CD4-positive, alpha-beta T cell (primary cell): ENCODE data around the gene C6orf136. TPM values are rescaled to one million over a fixed set of nuclear protein-coding genes. Genes with fewer than 3 reads are reported as not detected.

Source experiments
- ATAC-seq: fragments of 200-7000 bp; cut with Tn5 transposase; one replicate; pipeline ENCODE4 v1.10.0; 2022; ENCODE audit warnings: mild to moderate bottlenecking; ENCODE audit not compliant: poor library complexity
- CTCF ChIA-PET: fragments of 350-600 bp; sonication (Branson Sonifier 250); formaldehyde crosslinking; loops from one replicate; lab custom pipeline; 2021; ENCODE audit warnings: antibody characterized with exemption, inconsistent platforms; lab: Charles Lee
- POLR2A ChIA-PET: fragments of 350-600 bp; sonication (Branson Sonifier 250); formaldehyde crosslinking; loops from one replicate; lab custom pipeline; 2021; ENCODE audit warnings: antibody characterized with exemption, inconsistent platforms; lab: Charles Lee
- DNase-seq, 14 experiments: peaks; one replicate each; pipeline ENCODE4 v3.0.0-alpha.2; 2013 to 2020; ENCODE audit warnings: mixed read lengths in 2 of 14
- H3K27ac ChIP-seq, 2 donors: one replicate each; pipeline versions ENCODE4 v1.5.1 to v1.7.0; 2013; ENCODE audit warnings: low read length in 2 of 2, low read depth in 1 of 2, mild to moderate bottlenecking in 1 of 2
- H3K27me3 ChIP-seq, 2 experiments: 1 replicate in 1 of 2; 2 replicates in 1 of 2; pipeline versions ENCODE4 v1.6.1 to v1.7.0; 2013; ENCODE audit warnings: low read length in 2 of 2, control low read depth in 1 of 2, mild to moderate bottlenecking in 1 of 2, moderate library complexity in 1 of 2; ENCODE audit not compliant: insufficient read depth in 2 of 2, control insufficient read depth in 1 of 2
- H3K36me3 ChIP-seq: one replicate; pipeline ENCODE4 v1.6.1; 2013; ENCODE audit warnings: low read length, control low read depth; ENCODE audit not compliant: insufficient read depth
- H3K4me1 ChIP-seq: one replicate; pipeline ENCODE4 v1.6.1; 2013; ENCODE audit warnings: low read length, control low read depth; ENCODE audit not compliant: insufficient read depth
- H3K4me3 ChIP-seq: one replicate; pipeline ENCODE4 v1.5.1; 2013; ENCODE audit warnings: mild to moderate bottlenecking, low read length, moderate library complexity
- H3K9me3 ChIP-seq, 2 experiments: 1 replicate in 1 of 2; 2 replicates in 1 of 2; pipeline versions ENCODE4 v1.6.1 to v1.7.0; 2013; ENCODE audit warnings: low read length in 2 of 2, mild to moderate bottlenecking in 2 of 2, control low read depth in 1 of 2, moderate library complexity in 1 of 2; ENCODE audit not compliant: control insufficient read depth in 1 of 2, insufficient read depth in 1 of 2
- H3K27ac Mint-ChIP-seq: one replicate; pipeline ENCODE4 v1.8.0; 2020; ENCODE audit warnings: mixed read lengths
- H3K27me3 Mint-ChIP-seq: one replicate; pipeline ENCODE4 v1.8.0; 2021; ENCODE audit warnings: mixed read lengths
- H3K36me3 Mint-ChIP-seq: one replicate; pipeline ENCODE4 v1.8.0; 2021; ENCODE audit warnings: low read depth, mixed read lengths
- H3K4me1 Mint-ChIP-seq: one replicate; pipeline ENCODE4 v1.8.0; 2021; ENCODE audit warnings: low read depth, mixed read lengths
- H3K4me3 Mint-ChIP-seq: one replicate; pipeline ENCODE4 v1.8.0; 2020; ENCODE audit warnings: mild to moderate bottlenecking, mixed read lengths
- H3K9me3 Mint-ChIP-seq: one replicate; pipeline ENCODE4 v1.8.0; 2020; ENCODE audit warnings: mixed read lengths
- intact Hi-C, 2 experiments: fragments of 100-400 bp; cut with DNase I in 1 of 2; cut with micrococcal nuclease in 1 of 2; formaldehyde crosslinking; loops; one replicate each; pipeline versions ENCODE4 v1.15.1 to v1.9.0; 2023 to 2025; cut with DNase I, micrococcal nuclease
- total RNA-seq, 174 experiments: library from RNA in 2 of 174; stranded (reverse) in 2 of 174; gene quantifications; one replicate each; pipeline ENCODE4 v1.2.3 and lab custom pipeline; 2021 to 2026
- TF ChIP-seq, protein P1 (sequence below): fragments of 200-600 bp; IDR thresholded peaks from one replicate; pipeline ENCODE4 v1.8.0; 2022; ENCODE audit warnings: antibody characterized with exemption, mild to moderate bottlenecking

The C6orf136 gene
- total RNA-seq, 2 experiments from 2014 or later: 20.3 to 21.7 TPM

DNA sequence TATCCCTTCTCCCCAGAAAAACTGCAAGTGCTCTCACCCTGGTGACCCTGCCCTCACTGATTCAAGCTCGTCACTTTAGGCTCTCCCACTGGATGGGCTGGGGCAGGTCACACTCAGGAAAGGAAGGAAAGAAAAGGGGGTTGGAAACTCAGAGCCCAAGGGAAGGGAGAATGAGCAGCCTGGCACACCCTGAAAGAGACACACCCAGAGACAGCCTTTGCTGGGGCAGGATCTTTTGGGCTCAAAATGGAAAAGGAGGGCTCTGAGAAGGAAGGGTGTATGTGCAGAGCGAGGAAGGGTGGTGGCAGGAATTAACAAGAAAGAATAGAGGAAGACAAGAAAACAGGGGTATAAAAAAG, 37.0 kb downstream of the C6orf136 start:
- H3K4me3 Mint-ChIP-seq: peak overlapping the region; percentile 98
- ChIA-PET CTCF (interaction anchor here (15.4 kb wide), 1 partner anchor 39 kb away, joined by 526 read pairs; the partner anchor contains the start of genes MDC1 and TUBB), POLR2A (interaction anchor here (0.6 to 8.1 kb wide), 5 partner anchors 29 to 141 kb away, joined by 3 to 381 read pairs (median 6); partner anchors contain the start of genes MDC1 and TUBB)
- ATAC-seq: no peak
- Histone ChIP-seq H3K27ac (peak overlapping the region; percentile 60 to 98), H3K4me3 (peak overlapping the region; percentile 99), H3K9me3 (no peaks in the 10 kb centered on the region), H3K36me3 (peaks cover 22% of the 10 kb centered on the region), H3K27me3 (no peaks in the 10 kb centered on the region), H3K4me1 (peaks cover 54% of the 10 kb centered on the region)
- intact Hi-C loops: loop anchor here in 1 of 2 experiments (5.0 kb wide), 1 partner anchor 403 kb away; no protein-coding TSS in a partner anchor
- peak overlapping the region; percentile 94 for H3K27ac Mint-ChIP-seq
- DNase-seq: peak in 1 of 14 experiments; percentile 7
- TF ChIP-seq, protein P1, sequence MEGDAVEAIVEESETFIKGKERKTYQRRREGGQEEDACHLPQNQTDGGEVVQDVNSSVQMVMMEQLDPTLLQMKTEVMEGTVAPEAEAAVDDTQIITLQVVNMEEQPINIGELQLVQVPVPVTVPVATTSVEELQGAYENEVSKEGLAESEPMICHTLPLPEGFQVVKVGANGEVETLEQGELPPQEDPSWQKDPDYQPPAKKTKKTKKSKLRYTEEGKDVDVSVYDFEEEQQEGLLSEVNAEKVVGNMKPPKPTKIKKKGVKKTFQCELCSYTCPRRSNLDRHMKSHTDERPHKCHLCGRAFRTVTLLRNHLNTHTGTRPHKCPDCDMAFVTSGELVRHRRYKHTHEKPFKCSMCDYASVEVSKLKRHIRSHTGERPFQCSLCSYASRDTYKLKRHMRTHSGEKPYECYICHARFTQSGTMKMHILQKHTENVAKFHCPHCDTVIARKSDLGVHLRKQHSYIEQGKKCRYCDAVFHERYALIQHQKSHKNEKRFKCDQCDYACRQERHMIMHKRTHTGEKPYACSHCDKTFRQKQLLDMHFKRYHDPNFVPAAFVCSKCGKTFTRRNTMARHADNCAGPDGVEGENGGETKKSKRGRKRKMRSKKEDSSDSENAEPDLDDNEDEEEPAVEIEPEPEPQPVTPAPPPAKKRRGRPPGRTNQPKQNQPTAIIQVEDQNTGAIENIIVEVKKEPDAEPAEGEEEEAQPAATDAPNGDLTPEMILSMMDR: no peak
- H3K27me3 Mint-ChIP-seq: no peaks in the 10 kb centered on the region
- peaks cover 59% of the 10 kb centered on the region for H3K4me1 Mint-ChIP-seq
- H3K9me3 Mint-ChIP-seq: no peaks in the 10 kb centered on the region
- H3K36me3 Mint-ChIP-seq: peaks cover 72% of the 10 kb centered on the region

DNA sequence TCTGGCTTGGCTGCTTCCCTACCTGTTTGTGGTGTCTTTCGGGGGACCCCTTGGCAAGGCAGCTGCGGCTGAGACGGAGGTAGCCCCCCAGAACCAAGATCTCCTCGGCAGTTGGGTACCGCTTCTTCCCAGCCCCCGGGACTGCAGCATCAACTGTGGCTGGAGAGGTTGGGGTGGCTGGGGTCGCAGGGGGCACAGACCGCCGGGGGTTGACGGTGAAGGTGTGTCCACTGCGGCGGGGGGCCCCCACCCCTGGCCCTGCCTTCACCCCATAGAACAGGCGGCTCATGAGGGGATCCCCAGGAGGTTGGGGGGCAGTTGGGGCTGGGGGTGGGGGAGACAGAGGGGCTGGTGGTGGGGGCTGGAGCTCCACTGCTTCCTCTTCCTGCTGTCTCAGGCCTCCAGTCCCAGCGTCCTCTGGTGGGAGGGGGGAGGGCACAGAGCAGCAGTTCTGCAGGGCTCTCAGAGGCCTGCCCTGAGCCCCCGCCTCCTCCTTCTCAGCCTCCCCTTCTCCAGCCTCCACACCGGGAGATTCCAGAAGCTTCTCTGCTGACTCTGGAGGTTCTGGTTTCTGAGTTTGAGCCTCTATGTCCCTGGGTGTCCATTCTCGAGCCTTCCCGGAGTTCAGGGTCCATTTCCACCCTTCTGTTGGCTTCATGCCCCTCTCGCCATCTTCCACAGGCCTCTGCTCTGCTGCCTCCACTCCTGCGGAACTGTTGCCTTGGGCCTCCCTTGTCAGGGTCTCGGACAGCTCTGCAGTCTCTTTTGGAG, 37.6 kb downstream of the C6orf136 start:
- POLR2A ChIA-PET: interaction anchor here (0.6 to 8.1 kb wide), 7 partner anchors 28 to 142 kb away, joined by 3 to 381 read pairs (median 4); partner anchors contain the start of genes MDC1 and TUBB
- intact Hi-C loops: loop anchor here in 1 of 2 experiments (5.0 kb wide), 1 partner anchor 403 kb away; no protein-coding TSS in a partner anchor
- Mint-ChIP-seq H3K9me3 (no peaks in the 10 kb centered on the region), H3K4me3 (peak overlapping the region; percentile 98), H3K4me1 (peaks cover 59% of the 10 kb centered on the region), H3K36me3 (peaks cover 66% of the 10 kb centered on the region), H3K27ac (peak overlapping the region; percentile 94), H3K27me3 (no peaks in the 10 kb centered on the region)
- CTCF ChIA-PET: interaction anchor here (15.4 kb wide), 1 partner anchor 39 kb away, joined by 526 read pairs; the partner anchor contains the start of genes MDC1 and TUBB
- Histone ChIP-seq H3K4me3 (peak overlapping the region; percentile 99), H3K4me1 (peaks cover 54% of the 10 kb centered on the region), H3K9me3 (no peaks in the 10 kb centered on the region), H3K27me3 (no peaks in the 10 kb centered on the region), H3K27ac (peak overlapping the region; percentile 60 to 98), H3K36me3 (peaks cover 20% of the 10 kb centered on the region)
- TF ChIP-seq, protein P1: no peak
- DNase-seq: peak in 11 of 14 experiments; percentile 39 to 72 (median 64)
- no peak for ATAC-seq

DNA sequence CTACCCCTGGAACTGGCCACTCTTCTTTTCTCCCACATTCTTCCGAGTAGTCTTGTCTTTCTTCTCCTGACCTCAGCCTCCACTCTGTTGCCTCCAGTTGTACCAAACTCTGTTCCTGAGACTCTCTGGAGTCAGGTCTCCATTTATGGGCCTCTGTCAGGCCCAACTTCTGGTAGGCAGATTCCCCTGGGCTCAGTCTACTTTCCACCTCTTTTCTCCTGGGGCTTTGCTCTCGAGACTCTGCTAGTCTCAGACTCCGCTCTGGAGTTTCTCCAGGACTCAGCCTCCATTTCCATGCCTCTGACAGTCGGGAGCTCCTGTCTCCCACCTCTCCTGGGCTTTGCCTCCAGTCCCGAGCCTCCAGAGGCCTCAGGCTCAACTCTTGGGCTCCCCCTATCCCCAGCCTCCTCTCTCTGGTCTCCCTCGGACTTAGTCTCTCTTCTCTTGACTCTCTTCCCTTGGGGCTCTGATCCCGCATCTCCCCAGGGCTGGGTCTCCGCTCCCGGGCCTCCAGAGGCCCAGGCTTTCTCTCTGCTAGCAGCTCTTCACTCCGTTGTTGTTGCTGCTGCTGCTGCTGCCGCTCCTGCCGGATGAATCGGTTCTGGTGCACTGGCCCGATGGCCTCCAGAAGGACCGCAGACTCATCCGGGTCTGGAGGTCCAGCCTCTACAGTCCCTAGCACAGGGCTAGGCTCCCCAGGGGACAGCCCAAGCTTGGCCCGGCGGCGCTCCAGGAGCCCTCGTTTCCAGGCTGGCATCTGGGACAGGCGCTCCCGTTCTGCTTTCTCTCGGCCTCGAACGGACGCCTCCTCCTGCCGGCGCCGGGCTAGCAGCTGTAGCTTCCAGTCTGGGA, 38.5 kb downstream of the C6orf136 start:
- ChIA-PET CTCF (interaction anchor here (1.4 to 15.4 kb wide), 2 partner anchors 38 to 62 kb away, joined by 3 to 526 read pairs; partner anchors contain the start of genes MDC1 and TUBB), POLR2A (interaction anchor here (0.7 to 8.1 kb wide), 6 partner anchors 27 to 222 kb away, joined by 3 to 381 read pairs (median 4); partner anchors contain the start of genes MDC1, MRPS18B, PPP1R10 and TUBB)
- H3K27ac Mint-ChIP-seq: peak overlapping the region; percentile 94
- no peaks in the 10 kb centered on the region for H3K27me3 ChIP-seq
- no peaks in the 10 kb centered on the region for H3K9me3 ChIP-seq
- TF ChIP-seq, protein P1: no peak
- H3K27me3 Mint-ChIP-seq: no peaks in the 10 kb centered on the region
- ATAC-seq: no peak
- peak overlapping the region; percentile 99 for H3K4me3 ChIP-seq
- H3K36me3 Mint-ChIP-seq: peaks cover 58% of the 10 kb centered on the region
- peak overlapping the region; percentile 60 to 98 for H3K27ac ChIP-seq
- peaks cover 59% of the 10 kb centered on the region for H3K4me1 Mint-ChIP-seq
- intact Hi-C loops: no loop called here
- H3K36me3 ChIP-seq: peaks cover 12% of the 10 kb centered on the region
- peak in 4 of 14 experiments; percentile 44 to 59 (median 48) for DNase-seq
- H3K9me3 Mint-ChIP-seq: no peaks in the 10 kb centered on the region
- H3K4me1 ChIP-seq: peaks cover 54% of the 10 kb centered on the region
- H3K4me3 Mint-ChIP-seq: peak overlapping the region; percentile 98
